Uterus (tissue), 4 donors: Measurements from ENCODE around the gene KCNH5. TPM values are rescaled to one million over a fixed set of nuclear protein-coding genes. Genes with fewer than 3 reads are reported as not detected.

Experiments used
- DNase-seq, 2 donors: peaks; one replicate each; pipeline ENCODE4 v3.0.0-alpha.2; 2019 to 2020
- H3K27ac ChIP-seq, 2 donors: fragments of 200-600 bp; sonication (generic); 1 replicate in 1 of 2; 2 replicates in 1 of 2; pipeline ENCODE4 v1.5.1; 2016 to 2018
- H3K27me3 ChIP-seq, 2 donors: fragments of 200-600 bp; sonication (generic); one replicate each; pipeline ENCODE4 v1.5.1; 2018 to 2019; ENCODE audit warnings: control low read depth in 1 of 2
- H3K36me3 ChIP-seq, 2 donors: fragments of 200-600 bp; sonication (generic); one replicate each; pipeline ENCODE4 v1.5.1; 2019; ENCODE audit warnings: control low read depth in 1 of 2
- H3K4me1 ChIP-seq, 2 donors: fragments of 200-600 bp; sonication (generic); one replicate each; pipeline ENCODE4 v1.5.1; 2018 to 2019; ENCODE audit warnings: control low read depth in 1 of 2
- H3K4me3 ChIP-seq, 2 donors: fragments of 200-600 bp; sonication (generic); 1 replicate in 1 of 2; 2 replicates in 1 of 2; pipeline ENCODE4 v1.5.1; 2018 to 2019; ENCODE audit warnings: mild to moderate bottlenecking in 1 of 2
- H3K9me3 ChIP-seq, 2 donors: fragments of 200-600 bp; sonication (generic); one replicate each; pipeline ENCODE4 v1.5.1; 2019; ENCODE audit warnings: control low read depth in 1 of 2
- CTCF ChIP-seq, 4 experiments: fragments of 200-600 bp in 2 of 4; fragments of 450-650 bp in 2 of 4; sonication (generic) in 2 of 4; IDR thresholded peaks; one replicate each; pipeline ENCODE4 v1.5.1; 2016 to 2019; ENCODE audit warnings: antibody characterized with exemption in 4 of 4, mild to moderate bottlenecking in 2 of 4, moderate library complexity in 1 of 4
- POLR2A ChIP-seq, 2 donors: fragments of 450-650 bp; IDR thresholded peaks; one replicate each; pipeline ENCODE4 v1.6.1; 2016; ENCODE audit warnings: antibody characterized with exemption in 2 of 2, mild to moderate bottlenecking in 1 of 2, moderate library complexity in 1 of 2
- intact Hi-C: fragments of 100-400 bp; cut with DNase I; formaldehyde crosslinking; loops from one replicate; pipeline ENCODE4 v1.15.1; 2023; ENCODE audit warnings: low total_unique reads
- total RNA-seq, 4 donors: library from RNA; depleted of rRNA in 3 of 4; stranded (reverse); fragments of >200 nt in 3 of 4; gene quantifications; one replicate each; pipeline versions ENCODE4 v1.1.0 to v1.2.4, GENCODE V29; 2014 to 2023
- donor health status: DM: yes; HTN: yes; CAD: no.

The KCNH5 gene
- total RNA-seq, 4 donors from 2014 or later, result 0.09 to 1.6 (median 0.29) TPM; not detected in 1

- no peak for DNase-seq
- Histone ChIP-seq H3K27ac (no peak overlapping the region), H3K27me3 (no peaks in the 10 kb centered on the region), H3K36me3 (no peaks in the 10 kb centered on the region), H3K9me3 (no peaks in the 10 kb centered on the region), H3K4me3 (no peak overlapping the region), H3K4me1 (no peaks in the 10 kb centered on the region)
- intact Hi-C loops, result no loop called here
- TF ChIP-seq POLR2A (IDR thresholded peaks at IDR 0.05) (no peak), CTCF (IDR thresholded peaks at IDR 0.05) (no peak)
Observed at GRCh38 chr14:62778852-62779251, 266.4 kb downstream of the KCNH5 start.

GRCh38 chr14:62778310-62778709 lies 266.9 kb downstream of the KCNH5 start:
- no peaks in the 10 kb centered on the region for H3K4me1 ChIP-seq
- intact Hi-C loops, result no loop called here
- no peak overlapping the region for H3K27ac ChIP-seq
- no peaks in the 10 kb centered on the region for H3K27me3 ChIP-seq
- no peak for TF ChIP-seq POLR2A (IDR thresholded peaks at IDR 0.05)
- DNase-seq, result no peak
- no peaks in the 10 kb centered on the region for H3K36me3 ChIP-seq
- no peak overlapping the region for H3K4me3 ChIP-seq
- no peaks in the 10 kb centered on the region for H3K9me3 ChIP-seq

GRCh38 chr14:62777510-62777909 lies 267.7 kb downstream of the KCNH5 start:
- TF ChIP-seq CTCF (IDR thresholded peaks at IDR 0.05) (no peak), POLR2A (IDR thresholded peaks at IDR 0.05) (no peak)
- intact Hi-C loops, result no loop called here
- H3K27me3 ChIP-seq, result no peaks in the 10 kb centered on the region
- H3K4me1 ChIP-seq, result no peaks in the 10 kb centered on the region
- DNase-seq, result no peak
- H3K27ac ChIP-seq, result no peak overlapping the region
- H3K4me3 ChIP-seq, result no peak overlapping the region
- no peaks in the 10 kb centered on the region for H3K9me3 ChIP-seq
- no peaks in the 10 kb centered on the region for H3K36me3 ChIP-seq

GRCh38 chr14:62776300-62776699 lies 269.0 kb downstream of the KCNH5 start:
- TF ChIP-seq POLR2A (IDR thresholded peaks at IDR 0.05), result no peak
- TF ChIP-seq CTCF (IDR thresholded peaks at IDR 0.05), result no peak
- intact Hi-C loops, result no loop called here
- Histone ChIP-seq H3K4me1 (no peaks in the 10 kb centered on the region), H3K27me3 (no peaks in the 10 kb centered on the region), H3K9me3 (no peaks in the 10 kb centered on the region), H3K36me3 (no peaks in the 10 kb centered on the region), H3K27ac (no peak overlapping the region), H3K4me3 (no peak overlapping the region)
- DNase-seq, result no peak

GRCh38 chr14:62768753-62769152 lies 276.5 kb downstream of the KCNH5 start:
- no peak for DNase-seq
- Histone ChIP-seq H3K36me3 (no peaks in the 10 kb centered on the region), H3K4me1 (no peaks in the 10 kb centered on the region), H3K27ac (no peak overlapping the region), H3K9me3 (no peaks in the 10 kb centered on the region), H3K27me3 (no peaks in the 10 kb centered on the region), H3K4me3 (no peak overlapping the region)
- intact Hi-C loops, result no loop called here
- TF ChIP-seq CTCF (IDR thresholded peaks at IDR 0.05), result no peak
- no peak for TF ChIP-seq POLR2A (IDR thresholded peaks at IDR 0.05)

GRCh38 chr14:62763951-62764350 lies 281.3 kb downstream of the KCNH5 start:
- H3K27ac ChIP-seq, result no peak overlapping the region
- no peaks in the 10 kb centered on the region for H3K9me3 ChIP-seq
- no peaks in the 10 kb centered on the region for H3K4me1 ChIP-seq
- no peak for DNase-seq
- H3K36me3 ChIP-seq, result no peaks in the 10 kb centered on the region
- no peaks in the 10 kb centered on the region for H3K27me3 ChIP-seq
- no peak overlapping the region for H3K4me3 ChIP-seq
- intact Hi-C loops, result no loop called here
- TF ChIP-seq POLR2A (IDR thresholded peaks at IDR 0.05) (no peak), CTCF (IDR thresholded peaks at IDR 0.05) (no peak)
